ENCODE measurements around the gene CIITA. TPM values are rescaled to one million over a fixed set of nuclear protein-coding genes. Genes with fewer than 3 reads are reported as not detected.

The CIITA gene
- total RNA-seq, 1 donor from 2014 or later = under 0.01 TPM

- no peak for DNase-seq
Observed at GRCh38 chr16:10850478-10850850, 26.5 kb upstream of the CIITA start.

GRCh38 chr16:10851512-10851911, 25.5 kb upstream of the CIITA start:
- DNase-seq = no peak

- DNase-seq = no peak
Observed at GRCh38 chr16:10852286-10852685, 24.7 kb upstream of the CIITA start.

GRCh38 chr16:10852948-10853347, 24.1 kb upstream of the CIITA start:
- DNase-seq = no peak

GRCh38 chr16:10856042-10856441, 21.0 kb upstream of the CIITA start:
- DNase-seq = no peak

GRCh38 chr16:10858203-10858602, 18.8 kb upstream of the CIITA start:
- no peak for DNase-seq

GRCh38 chr16:10859020-10859419, 18.0 kb upstream of the CIITA start:
- no peak for DNase-seq

- no peak for DNase-seq
Observed at GRCh38 chr16:10859658-10860057, 17.3 kb upstream of the CIITA start.

GRCh38 chr16:10862438-10862837, 14.6 kb upstream of the CIITA start:
- DNase-seq = no peak

- no peak for DNase-seq
Observed at GRCh38 chr16:10865991-10866966, 10.7 kb upstream of the CIITA start.

- no peak for DNase-seq
Observed at GRCh38 chr16:10867199-10867598, 9.8 kb upstream of the CIITA start.

GRCh38 chr16:10868104-10868595, 8.9 kb upstream of the CIITA start:
- no peak for DNase-seq

- DNase-seq = peak; percentile 58
Observed at GRCh38 chr16:10868596-10869469, 8.2 kb upstream of the CIITA start.

GRCh38 chr16:10870137-10870776, 6.7 kb upstream of the CIITA start:
- no peak for DNase-seq

GRCh38 chr16:10870808-10871156, 6.2 kb upstream of the CIITA start:
- no peak for DNase-seq

GRCh38 chr16:10871157-10871991, 5.6 kb upstream of the CIITA start:
- peak; percentile 52 for DNase-seq

- no peak for DNase-seq
Observed at GRCh38 chr16:10876315-10876714, 687 bp upstream of the CIITA start.

- no peak for DNase-seq
Observed at GRCh38 chr16:10877472-10877946, 507 bp downstream of the CIITA start.

- no peak for DNase-seq
Observed at GRCh38 chr16:10878328-10878643, 1.3 kb downstream of the CIITA start.

- no peak for DNase-seq
Observed at GRCh38 chr16:10878644-10879501, 1.9 kb downstream of the CIITA start.

All from dermis blood vessel endothelial cell (primary cell).